Measurements from ENCODE around the gene LBHD2. TPM values are rescaled to one million over a fixed set of nuclear protein-coding genes. Genes with fewer than 3 reads are reported as not detected.

Gene LBHD2
- total and polyA plus RNA-seq, 9 donors = 0.09 TPM; not detected in 8

DNA sequence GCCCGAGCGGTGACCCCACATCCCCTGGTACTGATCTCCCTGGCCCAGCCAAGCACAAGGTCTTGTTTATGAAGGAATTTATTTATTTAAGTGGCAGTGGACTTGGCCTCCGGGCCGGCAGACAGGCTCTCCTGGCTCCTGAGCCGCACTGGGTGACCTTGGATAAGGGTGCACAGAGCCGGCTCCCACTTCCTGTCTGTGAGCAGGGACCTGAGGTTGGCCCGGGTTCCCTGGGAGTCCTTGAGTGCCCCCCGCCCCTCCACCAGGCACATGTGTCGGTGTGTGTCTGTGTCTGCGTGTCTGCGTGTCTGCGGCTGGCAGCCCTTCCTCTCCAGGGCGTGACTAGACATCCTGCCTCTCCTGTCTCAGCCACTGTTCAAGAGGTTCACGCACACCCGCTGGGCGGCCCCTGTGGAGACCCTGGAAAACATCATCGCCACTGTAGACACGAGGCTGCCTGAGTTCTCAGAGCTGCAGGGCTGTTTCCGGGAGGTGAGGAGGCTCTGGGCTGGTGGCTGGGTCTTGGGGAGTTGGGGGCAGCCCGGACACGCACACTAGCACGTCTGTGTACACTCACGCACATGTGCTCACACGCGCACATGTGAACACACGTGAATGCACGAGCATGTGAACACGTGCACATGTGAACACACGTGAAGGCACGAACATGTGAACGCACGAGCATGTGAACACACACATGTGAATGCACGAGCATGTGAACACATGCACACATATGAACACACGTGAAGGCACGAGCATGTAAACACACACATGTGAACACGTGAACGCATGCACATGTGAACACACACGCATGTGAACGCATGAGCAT, 48.6 kb downstream of the LBHD2 start:
- 75% methylated on average over 33 of the region's 39 CpGs for whole genome bisulfite sequencing (ENCODE audit: insufficient coverage)
- H3K27ac ChIP-seq (ENCODE audit: low read length) = no peak overlapping the region

DNA sequence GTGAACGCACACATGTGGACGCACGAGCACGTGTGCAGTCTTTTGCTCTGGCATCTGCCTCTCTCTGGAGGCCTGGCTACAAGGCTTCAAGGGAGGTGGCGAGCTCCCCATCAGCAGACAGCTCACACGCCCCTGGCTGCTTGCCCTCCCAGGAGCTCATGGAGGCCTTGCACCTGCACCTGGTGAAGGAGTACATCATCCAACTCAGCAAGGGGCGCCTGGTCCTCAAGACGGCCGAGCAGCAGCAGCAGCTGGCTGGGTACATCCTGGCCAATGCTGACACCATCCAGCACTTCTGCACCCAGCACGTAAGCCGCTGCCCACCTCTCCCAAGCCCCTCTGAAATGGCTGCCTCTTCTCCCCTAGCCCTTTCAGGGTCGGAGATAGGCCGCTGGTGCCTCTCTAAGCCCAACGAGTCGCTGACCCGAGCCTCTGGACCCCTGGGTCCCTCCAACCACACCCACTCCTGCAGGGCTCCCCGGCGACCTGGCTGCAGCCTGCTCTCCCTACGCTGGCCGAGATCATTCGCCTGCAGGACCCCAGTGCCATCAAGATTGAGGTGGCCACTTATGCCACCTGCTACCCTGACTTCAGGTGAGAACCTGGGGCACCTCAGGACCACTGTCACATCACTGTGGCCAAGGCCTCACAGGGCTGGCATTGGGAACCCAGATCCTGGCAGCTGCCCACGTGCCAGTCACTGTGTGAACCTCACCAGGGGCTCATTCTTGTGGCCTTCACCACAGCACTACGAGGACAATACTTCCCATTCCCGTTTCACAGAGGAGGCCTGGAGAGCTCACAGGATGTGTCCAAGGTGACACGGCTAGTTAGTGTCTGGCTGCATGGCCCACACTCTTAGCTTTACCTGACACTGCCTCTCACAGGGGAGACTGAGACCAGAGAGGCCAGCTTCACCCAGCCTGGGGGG, 49.5 kb downstream of the LBHD2 start:
- no peak overlapping the region for H3K4me3 ChIP-seq (ENCODE audit: low read length)
- H3K27me3 ChIP-seq (ENCODE audit: control insufficient read depth, insufficient read depth, low read length) = no peaks in the 10 kb centered on the region
- H3K4me1 ChIP-seq (ENCODE audit: control insufficient read depth, insufficient read depth, low read length) = peaks cover 38% of the 10 kb centered on the region
- H3K9me3 ChIP-seq (replicated peaks; ENCODE audit: control insufficient read depth, low read depth, low read length) = no peaks in the 10 kb centered on the region
- peaks cover 62% of the 10 kb centered on the region for H3K36me3 ChIP-seq (ENCODE audit: control insufficient read depth, insufficient read depth, low read length)
- no peak overlapping the region for H3K27ac ChIP-seq (ENCODE audit: low read length)
- 87% methylated on average over 25 of the region's 25 CpGs for WGBS (ENCODE audit: insufficient coverage)
- no peak for DNase-seq

More for the DNA sequence above, 48.6 kb downstream of the LBHD2 start:
- peaks cover 5% of the 10 kb centered on the region for H3K27me3 ChIP-seq (ENCODE audit: control insufficient read depth, insufficient read depth, low read length)
- H3K36me3 ChIP-seq (ENCODE audit: control insufficient read depth, insufficient read depth, low read length) = peaks cover 71% of the 10 kb centered on the region
- no peaks in the 10 kb centered on the region for H3K9me3 ChIP-seq (replicated peaks; ENCODE audit: control insufficient read depth, low read depth, low read length)
- DNase-seq = no peak
- H3K4me1 ChIP-seq (ENCODE audit: control insufficient read depth, insufficient read depth, low read length) = peaks cover 38% of the 10 kb centered on the region
- H3K4me3 ChIP-seq (ENCODE audit: low read length) = no peak overlapping the region

DNA sequence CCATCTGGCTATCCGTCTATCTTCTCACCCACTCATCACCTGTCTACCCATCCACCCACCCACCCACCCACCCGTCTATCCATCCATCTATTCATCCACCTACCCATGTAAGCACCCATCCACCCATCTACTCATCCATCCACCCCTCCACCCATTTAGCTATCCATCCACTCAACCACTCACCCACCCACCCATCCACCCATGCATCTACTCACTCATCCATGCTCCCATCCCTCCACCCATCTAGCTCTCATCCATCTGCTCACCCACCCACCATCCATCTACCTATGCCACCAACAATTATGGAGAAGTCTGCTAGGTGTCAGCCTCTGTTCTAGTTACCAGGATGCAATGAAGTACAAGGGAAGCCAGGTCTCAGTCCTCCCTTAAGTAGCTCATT, 50.4 kb downstream of the LBHD2 start:
- H3K4me1 ChIP-seq (ENCODE audit: control insufficient read depth, insufficient read depth, low read length) = peaks cover 42% of the 10 kb centered on the region
- 40% methylated on average over 1 of the region's 2 CpGs for WGBS (ENCODE audit: insufficient coverage)

DNA sequence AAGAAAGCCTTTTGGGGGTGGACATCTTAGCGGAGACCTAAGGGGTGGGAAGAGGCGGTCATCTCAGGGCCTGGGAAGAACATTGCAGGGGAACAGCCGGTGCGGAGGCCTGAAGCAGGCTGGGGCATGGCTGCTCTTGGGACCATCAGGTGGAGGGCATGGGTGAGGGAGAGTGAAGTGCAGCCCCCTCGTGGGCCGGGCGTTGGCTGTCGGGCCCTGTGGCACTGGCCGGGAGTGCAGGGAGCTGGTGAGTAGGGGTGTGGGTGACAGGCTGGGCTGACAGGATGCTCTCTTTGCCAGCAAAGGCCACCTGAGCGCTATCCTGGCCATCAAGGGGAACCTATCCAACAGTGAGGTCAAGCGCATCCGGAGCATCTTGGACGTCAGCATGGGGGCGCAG, 50.9 kb downstream of the LBHD2 start:
- Histone ChIP-seq H3K4me3 (ENCODE audit: low read length) (no peak overlapping the region), H3K9me3 (replicated peaks; ENCODE audit: control insufficient read depth, low read depth, low read length) (no peaks in the 10 kb centered on the region), H3K4me1 (ENCODE audit: control insufficient read depth, insufficient read depth, low read length) (peaks cover 37% of the 10 kb centered on the region), H3K27me3 (ENCODE audit: control insufficient read depth, insufficient read depth, low read length) (peaks cover 6% of the 10 kb centered on the region), H3K36me3 (ENCODE audit: control insufficient read depth, insufficient read depth, low read length) (peaks cover 56% of the 10 kb centered on the region), H3K27ac (ENCODE audit: low read length) (no peak overlapping the region)
- 86% methylated on average over 14 of the region's 14 CpGs for WGBS (ENCODE audit: insufficient coverage)
- no peak for DNase-seq

More for the DNA sequence above, 50.4 kb downstream of the LBHD2 start:
- H3K36me3 ChIP-seq (ENCODE audit: control insufficient read depth, insufficient read depth, low read length) = peaks cover 61% of the 10 kb centered on the region
- H3K4me3 ChIP-seq (ENCODE audit: low read length) = no peak overlapping the region
- DNase-seq = no peak
- no peaks in the 10 kb centered on the region for H3K9me3 ChIP-seq (replicated peaks; ENCODE audit: control insufficient read depth, low read depth, low read length)
- no peak overlapping the region for H3K27ac ChIP-seq (ENCODE audit: low read length)
- peaks cover 3% of the 10 kb centered on the region for H3K27me3 ChIP-seq (ENCODE audit: control insufficient read depth, insufficient read depth, low read length)

GRCh38 chr14:103135333-103136260, 51.6 kb downstream of the LBHD2 start:
- peaks cover 50% of the 10 kb centered on the region for H3K36me3 ChIP-seq (ENCODE audit: control insufficient read depth, insufficient read depth, low read length)
- DNase-seq = no peak
- no peak overlapping the region for H3K4me3 ChIP-seq (ENCODE audit: low read length)
- no peaks in the 10 kb centered on the region for H3K9me3 ChIP-seq (replicated peaks; ENCODE audit: control insufficient read depth, low read depth, low read length)
- peaks cover 6% of the 10 kb centered on the region for H3K27me3 ChIP-seq (ENCODE audit: control insufficient read depth, insufficient read depth, low read length)
- H3K27ac ChIP-seq (ENCODE audit: low read length) = no peak overlapping the region
- 76% methylated on average over 20 of the region's 26 CpGs for WGBS (ENCODE audit: insufficient coverage)
- H3K4me1 ChIP-seq (ENCODE audit: control insufficient read depth, insufficient read depth, low read length) = peaks cover 31% of the 10 kb centered on the region

- H3K27me3 ChIP-seq (ENCODE audit: control insufficient read depth, insufficient read depth, low read length) = peaks cover 6% of the 10 kb centered on the region
- peak; percentile 48 for DNase-seq
- no peak overlapping the region for H3K4me3 ChIP-seq (ENCODE audit: low read length)
- no peak overlapping the region for H3K27ac ChIP-seq (ENCODE audit: low read length)
- H3K36me3 ChIP-seq (ENCODE audit: control insufficient read depth, insufficient read depth, low read length) = peaks cover 41% of the 10 kb centered on the region
- 38% methylated on average over 16 of the region's 20 CpGs for WGBS (ENCODE audit: insufficient coverage)
- no peaks in the 10 kb centered on the region for H3K9me3 ChIP-seq (replicated peaks; ENCODE audit: control insufficient read depth, low read depth, low read length)
- H3K4me1 ChIP-seq (ENCODE audit: control insufficient read depth, insufficient read depth, low read length) = peaks cover 21% of the 10 kb centered on the region
Measured at GRCh38 chr14:103136388-103137271, 52.6 kb downstream of the LBHD2 start.

- Histone ChIP-seq H3K4me1 (ENCODE audit: control insufficient read depth, insufficient read depth, low read length) (peaks cover 20% of the 10 kb centered on the region), H3K36me3 (ENCODE audit: control insufficient read depth, insufficient read depth, low read length) (peaks cover 30% of the 10 kb centered on the region), H3K4me3 (ENCODE audit: low read length) (no peak overlapping the region), H3K9me3 (replicated peaks; ENCODE audit: control insufficient read depth, low read depth, low read length) (no peaks in the 10 kb centered on the region), H3K27me3 (ENCODE audit: control insufficient read depth, insufficient read depth, low read length) (peaks cover 13% of the 10 kb centered on the region), H3K27ac (ENCODE audit: low read length) (peak overlapping the region; percentile 29)
- DNase-seq = peak; percentile 32
- 60% methylated on average over 20 of the region's 22 CpGs for WGBS (ENCODE audit: insufficient coverage)
Measured at GRCh38 chr14:103137689-103138300, 53.8 kb downstream of the LBHD2 start.

- peak overlapping the region; percentile 28 for H3K4me3 ChIP-seq (ENCODE audit: low read length)
- H3K9me3 ChIP-seq (replicated peaks; ENCODE audit: control insufficient read depth, low read depth, low read length) = no peaks in the 10 kb centered on the region
- DNase-seq = peak; percentile 36
- H3K4me1 ChIP-seq (ENCODE audit: control insufficient read depth, insufficient read depth, low read length) = peaks cover 20% of the 10 kb centered on the region
- 14% methylated on average over 49 of the region's 66 CpGs for WGBS (ENCODE audit: insufficient coverage)
- H3K27ac ChIP-seq (ENCODE audit: low read length) = no peak overlapping the region
- peaks cover 19% of the 10 kb centered on the region for H3K27me3 ChIP-seq (ENCODE audit: control insufficient read depth, insufficient read depth, low read length)
- H3K36me3 ChIP-seq (ENCODE audit: control insufficient read depth, insufficient read depth, low read length) = peaks cover 23% of the 10 kb centered on the region
Measured at GRCh38 chr14:103138301-103139131, 54.5 kb downstream of the LBHD2 start.
